SU-DHL-6 (cell line): ENCODE data around the gene BCL2.

Source experiments
- EZH2phosphoT487 ChIP-seq: fragments of 200-600 bp; sonication (generic), shearing (Covaris generic); conservative IDR thresholded peaks from 2 replicates; pipeline ENCODE4 v1.6.1; 2018; ENCODE audit warnings: mild to moderate bottlenecking, antibody characterized with exemption, low read length, moderate library complexity, mixed read lengths
- TF ChIP-seq, protein P1 (sequence below): fragments of 200-600 bp; sonication (generic); IDR thresholded peaks from one replicate; pipeline ENCODE4 v1.5.1; 2017; ENCODE audit warnings: antibody characterized with exemption, mild to moderate bottlenecking, low read length, moderate library complexity; ENCODE audit not compliant: insufficient read depth, poor library complexity, severe bottlenecking

DNA sequence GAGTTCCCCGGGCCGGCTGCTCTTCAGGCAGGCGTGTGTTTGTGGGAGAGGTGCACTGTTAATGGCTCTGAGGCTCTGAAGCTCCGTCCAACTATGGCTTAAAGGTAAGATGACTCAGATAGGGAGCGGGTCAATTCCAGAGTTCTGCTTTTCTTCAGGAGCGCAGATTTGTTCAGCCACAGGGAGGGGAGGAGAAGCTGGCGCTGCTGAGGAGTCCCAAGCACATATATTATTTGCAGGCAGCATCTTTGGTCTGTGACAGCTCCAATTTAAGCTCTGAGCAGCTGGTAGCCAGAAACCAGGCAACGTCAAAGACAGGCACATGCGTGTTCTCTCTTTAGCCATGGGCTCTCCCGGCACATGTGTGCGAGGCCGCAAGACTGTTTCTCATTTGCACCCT is 229.2 kb downstream of the BCL2 start:
- TF ChIP-seq, protein P1, sequence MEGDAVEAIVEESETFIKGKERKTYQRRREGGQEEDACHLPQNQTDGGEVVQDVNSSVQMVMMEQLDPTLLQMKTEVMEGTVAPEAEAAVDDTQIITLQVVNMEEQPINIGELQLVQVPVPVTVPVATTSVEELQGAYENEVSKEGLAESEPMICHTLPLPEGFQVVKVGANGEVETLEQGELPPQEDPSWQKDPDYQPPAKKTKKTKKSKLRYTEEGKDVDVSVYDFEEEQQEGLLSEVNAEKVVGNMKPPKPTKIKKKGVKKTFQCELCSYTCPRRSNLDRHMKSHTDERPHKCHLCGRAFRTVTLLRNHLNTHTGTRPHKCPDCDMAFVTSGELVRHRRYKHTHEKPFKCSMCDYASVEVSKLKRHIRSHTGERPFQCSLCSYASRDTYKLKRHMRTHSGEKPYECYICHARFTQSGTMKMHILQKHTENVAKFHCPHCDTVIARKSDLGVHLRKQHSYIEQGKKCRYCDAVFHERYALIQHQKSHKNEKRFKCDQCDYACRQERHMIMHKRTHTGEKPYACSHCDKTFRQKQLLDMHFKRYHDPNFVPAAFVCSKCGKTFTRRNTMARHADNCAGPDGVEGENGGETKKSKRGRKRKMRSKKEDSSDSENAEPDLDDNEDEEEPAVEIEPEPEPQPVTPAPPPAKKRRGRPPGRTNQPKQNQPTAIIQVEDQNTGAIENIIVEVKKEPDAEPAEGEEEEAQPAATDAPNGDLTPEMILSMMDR, result no peak
- no peak for TF ChIP-seq EZH2phosphoT487
